Measurements from ENCODE around the gene ADCY4.
"Not testable (repeated sequence)": the region's sequence is repeated elsewhere in the genome, so short reads cannot be mapped to it uniquely, and the experiment has no call there.

ADCY4 gene

GRCh38 chr14:24361326-24361725 is 26.5 kb upstream of the ADCY4 start:
- no peak for DNase-seq (ENCODE audit: low spot score in 2 of 2)
- H3K36me3 ChIP-seq (replicated peaks) = no peaks in the 10 kb centered on the region
- no peaks in the 10 kb centered on the region for H3K9me3 ChIP-seq
- peaks cover 6% of the 10 kb centered on the region; the same call in 1 of the 2 replicates for H3K4me1 ChIP-seq
- H3K4me3 ChIP-seq = no peak overlapping the region
- in situ Hi-C loops (cut with MboI; ENCODE audit: low sequenced_read_pairs) = no loop called here
- peaks cover 5% of the 10 kb centered on the region for H3K27me3 ChIP-seq (ENCODE audit: low read depth)

- no peak for DNase-seq (ENCODE audit: low spot score in 2 of 2)
- in situ Hi-C loops (cut with MboI; ENCODE audit: low sequenced_read_pairs) = no loop called here
- no peaks in the 10 kb centered on the region for H3K4me1 ChIP-seq
- H3K27me3 ChIP-seq (ENCODE audit: low read depth) = peaks cover 5% of the 10 kb centered on the region
- no peak overlapping the region for H3K4me3 ChIP-seq
- H3K36me3 ChIP-seq (replicated peaks) = no peaks in the 10 kb centered on the region
- no peaks in the 10 kb centered on the region for H3K9me3 ChIP-seq
Observed at GRCh38 chr14:24360281-24360680, 25.4 kb upstream of the ADCY4 start.

- in situ Hi-C loops (cut with MboI; ENCODE audit: low sequenced_read_pairs) = no loop called here
- Histone ChIP-seq H3K36me3 (replicated peaks) (no peaks in the 10 kb centered on the region), H3K4me1 (no peaks in the 10 kb centered on the region), H3K9me3 (no peaks in the 10 kb centered on the region), H3K27me3 (ENCODE audit: low read depth) (peaks cover 16% of the 10 kb centered on the region), H3K4me3 (no peak overlapping the region)
- no peak for DNase-seq (ENCODE audit: low spot score in 2 of 2)
Observed at GRCh38 chr14:24356208-24356607, 21.3 kb upstream of the ADCY4 start.

- Histone ChIP-seq H3K4me3 (no peak overlapping the region), H3K27me3 (ENCODE audit: low read depth) (peaks cover 25% of the 10 kb centered on the region), H3K9me3 (no peaks in the 10 kb centered on the region), H3K4me1 (no peaks in the 10 kb centered on the region), H3K36me3 (replicated peaks) (no peaks in the 10 kb centered on the region)
- DNase-seq (ENCODE audit: low spot score in 2 of 2) = no peak
- in situ Hi-C loops (cut with MboI; ENCODE audit: low sequenced_read_pairs) = no loop called here
Observed at GRCh38 chr14:24355009-24355408, 20.1 kb upstream of the ADCY4 start.

- H3K9me3 ChIP-seq; DNase-seq (ENCODE audit: low spot score in 2 of 2); H3K4me1 ChIP-seq; H3K36me3 ChIP-seq (replicated peaks); in situ Hi-C loops (cut with MboI; ENCODE audit: low sequenced_read_pairs); H3K4me3 ChIP-seq: not testable (repeated sequence)
- H3K27me3 ChIP-seq (ENCODE audit: low read depth) = peaks cover 31% of the 10 kb centered on the region
Observed at GRCh38 chr14:24354482-24354825, 19.6 kb upstream of the ADCY4 start.

- Histone ChIP-seq H3K4me1 (no peaks in the 10 kb centered on the region), H3K27me3 (ENCODE audit: low read depth) (peaks cover 32% of the 10 kb centered on the region), H3K36me3 (replicated peaks) (no peaks in the 10 kb centered on the region), H3K4me3 (no peak overlapping the region), H3K9me3 (no peaks in the 10 kb centered on the region)
- DNase-seq (ENCODE audit: low spot score in 2 of 2) = no peak
- in situ Hi-C loops (cut with MboI; ENCODE audit: low sequenced_read_pairs) = no loop called here
Observed at GRCh38 chr14:24353559-24354481, 18.9 kb upstream of the ADCY4 start.

- in situ Hi-C loops (cut with MboI; ENCODE audit: low sequenced_read_pairs) = no loop called here
- no peak for DNase-seq (ENCODE audit: low spot score in 2 of 2)
- Histone ChIP-seq H3K4me3 (no peak overlapping the region), H3K36me3 (replicated peaks) (no peaks in the 10 kb centered on the region), H3K27me3 (ENCODE audit: low read depth) (peaks cover 26% of the 10 kb centered on the region), H3K9me3 (no peaks in the 10 kb centered on the region), H3K4me1 (no peaks in the 10 kb centered on the region)
Observed at GRCh38 chr14:24351517-24351916, 16.6 kb upstream of the ADCY4 start.

GRCh38 chr14:24349742-24350141 is 14.9 kb upstream of the ADCY4 start:
- Histone ChIP-seq H3K27me3 (ENCODE audit: low read depth) (peaks cover 31% of the 10 kb centered on the region), H3K36me3 (replicated peaks) (no peaks in the 10 kb centered on the region), H3K4me3 (no peak overlapping the region), H3K9me3 (no peaks in the 10 kb centered on the region), H3K4me1 (no peaks in the 10 kb centered on the region)
- in situ Hi-C loops (cut with MboI; ENCODE audit: low sequenced_read_pairs) = loop anchor here (25.0 kb wide), 1 partner anchor 338 kb away; no protein-coding TSS in a partner anchor
- no peak for DNase-seq (ENCODE audit: low spot score in 2 of 2)

- DNase-seq (ENCODE audit: low spot score in 2 of 2) = no peak
- Histone ChIP-seq H3K27me3 (ENCODE audit: low read depth) (peaks cover 43% of the 10 kb centered on the region), H3K4me3 (no peak overlapping the region), H3K9me3 (no peaks in the 10 kb centered on the region), H3K4me1 (no peaks in the 10 kb centered on the region), H3K36me3 (replicated peaks) (no peaks in the 10 kb centered on the region)
- in situ Hi-C loops (cut with MboI; ENCODE audit: low sequenced_read_pairs) = loop anchor here (25.0 kb wide), 1 partner anchor 339 kb away; no protein-coding TSS in a partner anchor
Observed at GRCh38 chr14:24348186-24348585, 13.3 kb upstream of the ADCY4 start.

GRCh38 chr14:24347134-24347533 is 12.3 kb upstream of the ADCY4 start:
- in situ Hi-C loops (cut with MboI; ENCODE audit: low sequenced_read_pairs) = loop anchor here (25.0 kb wide), 1 partner anchor 340 kb away; no protein-coding TSS in a partner anchor
- no peaks in the 10 kb centered on the region for H3K4me1 ChIP-seq
- no peaks in the 10 kb centered on the region for H3K9me3 ChIP-seq
- peaks cover 42% of the 10 kb centered on the region for H3K27me3 ChIP-seq (ENCODE audit: low read depth)
- H3K36me3 ChIP-seq (replicated peaks) = no peaks in the 10 kb centered on the region
- no peak for DNase-seq (ENCODE audit: low spot score in 2 of 2)
- H3K4me3 ChIP-seq = no peak overlapping the region

- H3K9me3 ChIP-seq = no peaks in the 10 kb centered on the region
- H3K27me3 ChIP-seq (ENCODE audit: low read depth) = peaks cover 17% of the 10 kb centered on the region
- H3K4me1 ChIP-seq = no peaks in the 10 kb centered on the region
- DNase-seq (ENCODE audit: low spot score in 2 of 2) = no peak
- in situ Hi-C loops (cut with MboI; ENCODE audit: low sequenced_read_pairs) = loop anchor here (25.0 kb wide), 1 partner anchor 343 kb away; no protein-coding TSS in a partner anchor
- no peaks in the 10 kb centered on the region for H3K36me3 ChIP-seq (replicated peaks)
- no peak overlapping the region for H3K4me3 ChIP-seq
Observed at GRCh38 chr14:24343795-24344660, 9.2 kb upstream of the ADCY4 start.

GRCh38 chr14:24342889-24343288 is 8.0 kb upstream of the ADCY4 start:
- in situ Hi-C loops (cut with MboI; ENCODE audit: low sequenced_read_pairs) = loop anchor here (25.0 kb wide), 1 partner anchor 344 kb away; no protein-coding TSS in a partner anchor
- no peak for DNase-seq (ENCODE audit: low spot score in 2 of 2)
- Histone ChIP-seq H3K9me3 (no peaks in the 10 kb centered on the region), H3K27me3 (ENCODE audit: low read depth) (peaks cover 17% of the 10 kb centered on the region), H3K4me3 (no peak overlapping the region), H3K36me3 (replicated peaks) (no peaks in the 10 kb centered on the region), H3K4me1 (no peaks in the 10 kb centered on the region)

- no peak for DNase-seq (ENCODE audit: low spot score in 2 of 2)
- Histone ChIP-seq H3K4me3 (no peak overlapping the region), H3K9me3 (no peaks in the 10 kb centered on the region), H3K27me3 (ENCODE audit: low read depth) (peaks cover 17% of the 10 kb centered on the region), H3K36me3 (replicated peaks) (no peaks in the 10 kb centered on the region), H3K4me1 (no peaks in the 10 kb centered on the region)
- in situ Hi-C loops (cut with MboI; ENCODE audit: low sequenced_read_pairs) = loop anchor here (25.0 kb wide), 1 partner anchor 347 kb away; no protein-coding TSS in a partner anchor
Observed at GRCh38 chr14:24340606-24341005, 5.7 kb upstream of the ADCY4 start.

Data from HAP-1 (cell line).